IMR-90 (cell line): ENCODE results near the gene ADAP1. TPM values are rescaled to one million over a fixed set of nuclear protein-coding genes. Genes with fewer than 3 reads are reported as not detected.

ENCODE experiments used
- ATAC-seq: fragments of 200-7000 bp; cut with Tn5 transposase; 2 replicates; pipeline ENCODE4 v1.9.1; 2020; ENCODE audit warnings: low read depth, mild to moderate bottlenecking, moderate library complexity
- BruUV-seq: library from RNA; stranded (reverse); fragments of 400-500 nt; replicated peaks from 2 replicates; lab custom pipeline; 2021; lab: Mats Ljungman, UMichigan
- CTCF ChIA-PET: fragments of 300-600 bp; formaldehyde crosslinking; extraction: SDS; loops from one replicate; lab custom pipeline; 2021; ENCODE audit warnings: antibody characterized with exemption; lab: Yijun Ruan, JAX
- POLR2A ChIA-PET: fragments of 300-600 bp; sonication (Branson Sonifier 250); formaldehyde crosslinking; loops from one replicate; lab custom pipeline; 2022; ENCODE audit warnings: antibody characterized with exemption; ENCODE audit not compliant: unreplicated experiment; lab: Charles Lee
- DNase-seq: peaks from one replicate; pipeline ENCODE4 v3.0.0; 2013
- H2AFZ ChIP-seq: replicated peaks from 2 replicates; pipeline ENCODE3; 2013; ENCODE audit warnings: low read length, mild to moderate bottlenecking; ENCODE audit not compliant: poor library complexity
- H2AK5ac ChIP-seq: 2 replicates; pipeline ENCODE4 v1.6.1; 2013; ENCODE audit warnings: low read depth, low read length, inconsistent platforms
- H2AK9ac ChIP-seq: replicated peaks from 2 replicates; pipeline ENCODE3; 2013; ENCODE audit warnings: mild to moderate bottlenecking, low read depth, low read length, moderate library complexity; ENCODE audit not compliant: poor library complexity
- H2BK120ac ChIP-seq: 2 replicates; pipeline ENCODE4 v1.6.1; 2013; ENCODE audit warnings: low read depth, low read length, inconsistent platforms
- H2BK15ac ChIP-seq: 3 replicates; pipeline ENCODE4 v1.6.1; 2013; ENCODE audit warnings: low read depth, low read length, inconsistent platforms
- H2BK20ac ChIP-seq: 2 replicates; pipeline ENCODE4 v1.6.1; 2013; ENCODE audit warnings: low read depth, mild to moderate bottlenecking, inconsistent platforms, low read length, moderate library complexity
- H2BK5ac ChIP-seq: 2 replicates; pipeline ENCODE4 v1.6.1; 2013; ENCODE audit warnings: mild to moderate bottlenecking, low read depth, low read length, inconsistent platforms; ENCODE audit not compliant: poor library complexity, severe bottlenecking
- H3K14ac ChIP-seq: replicated peaks from 2 replicates; pipeline ENCODE4 v1.6.1; 2013; ENCODE audit warnings: low read depth, low read length, inconsistent platforms
- H3K18ac ChIP-seq: 2 replicates; pipeline ENCODE4 v1.6.1; 2013; ENCODE audit warnings: low read depth, low read length, control low read depth
- H3K23ac ChIP-seq: 2 replicates; pipeline ENCODE4 v1.6.1; 2013; ENCODE audit warnings: low read depth, low read length, inconsistent platforms
- H3K27ac ChIP-seq: 2 replicates; pipeline ENCODE4 v1.5.1; 2013; ENCODE audit warnings: mild to moderate bottlenecking, control low read depth, low read length; ENCODE audit not compliant: insufficient read depth
- H3K27me3 ChIP-seq: 2 replicates; pipeline ENCODE4 v1.6.1; 2013; ENCODE audit warnings: low read length; ENCODE audit not compliant: control insufficient read depth, insufficient read depth
- H3K36me3 ChIP-seq: 2 replicates; pipeline ENCODE4 v1.6.1; 2013; ENCODE audit warnings: low read length, mixed read lengths; ENCODE audit not compliant: control insufficient read depth, insufficient read depth
- H3K4ac ChIP-seq: 2 replicates; pipeline ENCODE4 v1.6.1; 2013; ENCODE audit warnings: low read depth, low read length, inconsistent platforms
- H3K4me1 ChIP-seq: 2 replicates; pipeline ENCODE4 v1.6.1; 2013; ENCODE audit warnings: low read length, mixed read lengths; ENCODE audit not compliant: control insufficient read depth, insufficient read depth
- H3K4me2 ChIP-seq: 2 replicates; pipeline ENCODE4 v1.6.1; 2013; ENCODE audit warnings: low read depth, mild to moderate bottlenecking, control low read depth, low read length, moderate library complexity
- H3K4me3 ChIP-seq: 2 replicates; pipeline ENCODE4 v1.5.1; 2013; ENCODE audit warnings: low read depth, mild to moderate bottlenecking, control low read depth, low read length, moderate library complexity; ENCODE audit not compliant: insufficient read depth
- H3K56ac ChIP-seq: 2 replicates; pipeline ENCODE4 v1.6.1; 2013; ENCODE audit warnings: low read length, inconsistent platforms; ENCODE audit not compliant: insufficient read depth; ENCODE audit errors: extremely low read depth
- H3K79me1 ChIP-seq, 2 experiments: 2 replicates each; pipeline ENCODE4 v1.6.1; 2013; ENCODE audit warnings: low read length in 2 of 2, inconsistent platforms in 1 of 2, low read depth in 1 of 2
- H3K9ac ChIP-seq: 2 replicates; pipeline ENCODE4 v1.6.1; 2013; ENCODE audit warnings: low read depth, low read length, control low read depth
- H3K9me1 ChIP-seq: 2 replicates; pipeline ENCODE4 v1.6.1; 2013; ENCODE audit warnings: low read length, inconsistent platforms; ENCODE audit not compliant: insufficient read depth
- H3K9me3 ChIP-seq: 2 replicates; pipeline ENCODE4 v1.6.1; 2013; ENCODE audit warnings: low read length; ENCODE audit not compliant: control insufficient read depth, insufficient read depth
- H4K20me1 ChIP-seq: 2 replicates; pipeline ENCODE4 v1.6.1; 2013; ENCODE audit warnings: low read length, inconsistent platforms; ENCODE audit not compliant: insufficient read depth
- H4K5ac ChIP-seq: 2 replicates; pipeline ENCODE4 v1.6.1; 2013; ENCODE audit warnings: mild to moderate bottlenecking, low read depth, low read length, control low read depth
- H4K8ac ChIP-seq, 2 experiments: 2 replicates each; pipeline ENCODE4 v1.6.1; 2013; ENCODE audit warnings: low read depth in 2 of 2, low read length in 2 of 2, control low read depth in 1 of 2, inconsistent platforms in 1 of 2
- H4K91ac ChIP-seq: 2 replicates; pipeline ENCODE4 v1.6.1; 2013; ENCODE audit warnings: low read depth, low read length, inconsistent platforms; ENCODE audit not compliant: insufficient read depth
- CHD1 ChIP-seq: IDR thresholded peaks from 2 replicates; pipeline ENCODE4 v1.6.1; 2012; ENCODE audit warnings: low read depth, low read length, improper control_type of control experiment
- FOS ChIP-seq: fragments of 150-350 bp; IDR thresholded peaks from 2 replicates; pipeline ENCODE4 v1.6.1; 2016; ENCODE audit warnings: low read depth, low read length
- MXI1 ChIP-seq: IDR thresholded peaks from 2 replicates; pipeline ENCODE4 v1.6.1; 2012; ENCODE audit warnings: low read depth, mild to moderate bottlenecking, low read length, moderate library complexity, borderline replicate concordance
- POLR2A ChIP-seq: IDR thresholded peaks from 2 replicates; pipeline ENCODE4 v1.6.1; 2012; ENCODE audit warnings: mild to moderate bottlenecking, low read depth, low read length
- RCOR1 ChIP-seq: IDR thresholded peaks from 2 replicates; pipeline ENCODE4 v1.6.1; 2012; ENCODE audit warnings: mild to moderate bottlenecking, low read length, improper control_type of control experiment; ENCODE audit not compliant: insufficient replicate concordance
- WGBS, 2 experiments: methylation state at CpG; one replicate each; pipeline versions ENCODE4 v1.1.5 to v1.1.7; 2013; ENCODE audit warnings: missing lambda C conversion rate in 2 of 2; ENCODE audit not compliant: insufficient read length in 1 of 2; ENCODE audit errors: extremely low coverage in 2 of 2; 5-methylcytosine and 5-hydroxymethylcytosine counted together
- dilution Hi-C: fragments of 300-500 bp; cut with HindIII; formaldehyde crosslinking; loops from one replicate; pipeline ENCODE4 v1.14.3; 2018; ENCODE audit warnings: low sequenced_read_pairs; ENCODE audit not compliant: unreplicated experiment
- in situ Hi-C: fragments of 300-500 bp; cut with MboI; formaldehyde crosslinking; loops from 3 replicates; pipeline ENCODE4 v1.14.3; 2019; ENCODE audit warnings: low sequenced_read_pairs, inconsistent platforms, mixed read lengths
- intact Hi-C: fragments of 100-400 bp; cut with micrococcal nuclease; formaldehyde crosslinking; loops from 2 replicates; pipeline ENCODE4 v1.10.0; 2022
- polyA plus RNA-seq, 3 experiments: library from polyadenylated mRNA; depleted of rRNA; stranded (reverse); fragments of >200 nt; gene quantifications; 2 replicates each; pipeline ENCODE4 v1.2.3, GENCODE V29; 2012; ENCODE audit warnings: low replicate concordance in 1 of 3
- total RNA-seq: library from RNA; depleted of rRNA; stranded (reverse); fragments of >200 nt; gene quantifications from 2 replicates; pipeline ENCODE4 v1.2.3, GENCODE V29; 2012
- TF ChIP-seq, protein P1 (sequence below): conservative IDR thresholded peaks from 2 replicates; pipeline ENCODE4 v1.5.1; 2012; ENCODE audit warnings: mild to moderate bottlenecking, low read depth, low read length, improper control_type of control experiment
- TF ChIP-seq, protein P2 (sequence below): fragments of 150-350 bp; IDR thresholded peaks from 2 replicates; pipeline ENCODE4 v1.6.1; 2017; ENCODE audit warnings: mild to moderate bottlenecking, antibody characterized with exemption, low read length, low read depth
- TF ChIP-seq, protein P3 (sequence below): fragments of 150-350 bp; IDR thresholded peaks from 2 replicates; pipeline ENCODE4 v1.6.1; 2016; ENCODE audit warnings: low read depth, mild to moderate bottlenecking, low read length, moderate library complexity, borderline replicate concordance

ADAP1 gene
- total and polyA plus RNA-seq, 2 of the 4 experiments (the other 2 are of a cell fraction): 1.4 to 2.0 TPM

- TF ChIP-seq, protein P1, sequence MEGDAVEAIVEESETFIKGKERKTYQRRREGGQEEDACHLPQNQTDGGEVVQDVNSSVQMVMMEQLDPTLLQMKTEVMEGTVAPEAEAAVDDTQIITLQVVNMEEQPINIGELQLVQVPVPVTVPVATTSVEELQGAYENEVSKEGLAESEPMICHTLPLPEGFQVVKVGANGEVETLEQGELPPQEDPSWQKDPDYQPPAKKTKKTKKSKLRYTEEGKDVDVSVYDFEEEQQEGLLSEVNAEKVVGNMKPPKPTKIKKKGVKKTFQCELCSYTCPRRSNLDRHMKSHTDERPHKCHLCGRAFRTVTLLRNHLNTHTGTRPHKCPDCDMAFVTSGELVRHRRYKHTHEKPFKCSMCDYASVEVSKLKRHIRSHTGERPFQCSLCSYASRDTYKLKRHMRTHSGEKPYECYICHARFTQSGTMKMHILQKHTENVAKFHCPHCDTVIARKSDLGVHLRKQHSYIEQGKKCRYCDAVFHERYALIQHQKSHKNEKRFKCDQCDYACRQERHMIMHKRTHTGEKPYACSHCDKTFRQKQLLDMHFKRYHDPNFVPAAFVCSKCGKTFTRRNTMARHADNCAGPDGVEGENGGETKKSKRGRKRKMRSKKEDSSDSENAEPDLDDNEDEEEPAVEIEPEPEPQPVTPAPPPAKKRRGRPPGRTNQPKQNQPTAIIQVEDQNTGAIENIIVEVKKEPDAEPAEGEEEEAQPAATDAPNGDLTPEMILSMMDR: no peak
- TF ChIP-seq POLR2A (no peak), FOS (no peak), CHD1 (no peak), MXI1 (no peak)
Measured at GRCh38 chr7:865921-866320, 88.6 kb downstream of the ADAP1 start (continued).

- Histone ChIP-seq H2BK15ac (no peak overlapping the region), H3K18ac (no peak overlapping the region), H4K8ac (no peak overlapping the region), H3K4me1 (peaks cover 10% of the 10 kb centered on the region), H3K27me3 (no peaks in the 10 kb centered on the region), H4K5ac (no peak overlapping the region), H3K79me1 (peaks cover 8 to 31% of the 10 kb centered on the region in 2 experiments), H2BK20ac (no peak overlapping the region), H3K56ac (no peak overlapping the region), H2BK5ac (no peak overlapping the region), H2AK5ac (no peak overlapping the region), H2AK9ac (no peak overlapping the region), H2AFZ (no peak overlapping the region), H3K4me2 (no peak overlapping the region), H3K14ac (no peak overlapping the region), H4K91ac (no peak overlapping the region), H3K9me1 (peaks cover 10% of the 10 kb centered on the region; the same call in 1 of the 2 replicates), H3K9me3 (no peaks in the 10 kb centered on the region), H3K27ac (no peak overlapping the region), H3K4me3 (no peak overlapping the region), H4K20me1 (peaks cover 9% of the 10 kb centered on the region), H3K9ac (no peak overlapping the region), H2BK120ac (no peak overlapping the region), H3K36me3 (peaks cover 62% of the 10 kb centered on the region), H3K4ac (no peak overlapping the region), H3K23ac (no peak overlapping the region)
- in situ Hi-C loops (no loop called here), dilution Hi-C loops (no loop called here), intact Hi-C loops (no loop called here)
- POLR2A ChIA-PET: no interaction called here
- no TSS peak for BruUV-seq
- DNase-seq (no peak), ATAC-seq (no peak)
- CTCF ChIA-PET: interaction anchor here (1.3 kb wide), 1 partner anchor 8 kb away, joined by 4 read pairs; no protein-coding TSS in a partner anchor
- no CpG with 5 or more reads among the region's 16 CpGs for WGBS, 2 experiments
- TF ChIP-seq, protein P2, sequence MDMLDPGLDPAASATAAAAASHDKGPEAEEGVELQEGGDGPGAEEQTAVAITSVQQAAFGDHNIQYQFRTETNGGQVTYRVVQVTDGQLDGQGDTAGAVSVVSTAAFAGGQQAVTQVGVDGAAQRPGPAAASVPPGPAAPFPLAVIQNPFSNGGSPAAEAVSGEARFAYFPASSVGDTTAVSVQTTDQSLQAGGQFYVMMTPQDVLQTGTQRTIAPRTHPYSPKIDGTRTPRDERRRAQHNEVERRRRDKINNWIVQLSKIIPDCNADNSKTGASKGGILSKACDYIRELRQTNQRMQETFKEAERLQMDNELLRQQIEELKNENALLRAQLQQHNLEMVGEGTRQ: no peak
- TF ChIP-seq RCOR1: no peak
- TF ChIP-seq, protein P3, sequence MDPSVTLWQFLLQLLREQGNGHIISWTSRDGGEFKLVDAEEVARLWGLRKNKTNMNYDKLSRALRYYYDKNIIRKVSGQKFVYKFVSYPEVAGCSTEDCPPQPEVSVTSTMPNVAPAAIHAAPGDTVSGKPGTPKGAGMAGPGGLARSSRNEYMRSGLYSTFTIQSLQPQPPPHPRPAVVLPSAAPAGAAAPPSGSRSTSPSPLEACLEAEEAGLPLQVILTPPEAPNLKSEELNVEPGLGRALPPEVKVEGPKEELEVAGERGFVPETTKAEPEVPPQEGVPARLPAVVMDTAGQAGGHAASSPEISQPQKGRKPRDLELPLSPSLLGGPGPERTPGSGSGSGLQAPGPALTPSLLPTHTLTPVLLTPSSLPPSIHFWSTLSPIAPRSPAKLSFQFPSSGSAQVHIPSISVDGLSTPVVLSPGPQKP: no peak
Measured at GRCh38 chr7:863106-863505, 91.4 kb downstream of the ADAP1 start.
